ENCODE data around the gene PNPLA6.
A peak's percentile ranks its signal among the peaks of the same experiment; 100 is the strongest.
"Not testable (repeated sequence)": the region's sequence is repeated elsewhere in the genome, so short reads cannot be mapped to it uniquely, and the experiment has no call there.

Gene PNPLA6

DNA sequence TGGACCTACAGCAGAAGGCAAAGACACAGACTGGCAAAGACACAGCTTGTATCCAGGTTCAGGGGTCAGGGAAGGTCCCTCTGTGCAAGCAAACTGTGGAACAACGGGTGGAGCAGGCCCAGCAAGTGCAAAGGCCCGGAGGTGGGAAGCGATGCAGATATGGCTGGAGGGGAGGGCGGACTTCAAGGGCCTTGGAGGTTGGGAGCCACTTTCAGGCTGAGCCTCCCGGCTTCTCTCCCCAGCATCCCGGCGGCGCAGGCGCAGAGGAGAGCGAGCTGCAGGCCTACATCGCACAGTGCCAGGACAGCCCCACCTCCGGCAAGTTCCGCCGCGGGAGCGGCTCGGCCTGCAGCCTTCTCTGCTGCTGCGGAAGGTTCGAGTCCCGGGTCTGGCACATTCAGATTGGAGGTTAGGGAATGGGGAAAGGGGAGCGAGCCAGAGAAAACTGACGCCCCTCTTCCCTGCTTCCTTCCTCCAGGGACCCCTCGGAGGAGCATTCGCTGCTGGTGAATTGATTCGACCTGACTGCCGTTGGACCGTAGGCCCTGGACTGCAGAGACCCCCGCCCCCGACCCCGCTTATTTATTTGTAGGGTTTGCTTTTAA, 2.1 kb upstream of the PNPLA6 start:
- H3K9me3 ChIP-seq (ENCODE audit: control extremely low read depth in 1 of 5, control insufficient read depth in 4 of 5, insufficient read depth in 2 of 5, low read depth in 1 of 5, low read length in 4 of 5): no peaks in the 10 kb centered on the region
- peaks cover 0 to 24% (median 12%) of the 10 kb centered on the region in 4 experiments for H3K36me3 ChIP-seq (ENCODE audit: control insufficient read depth in 4 of 4, insufficient read depth in 4 of 4, low read length in 3 of 4)
- POLR2A ChIA-PET: no interaction called here
- H3K27me3 ChIP-seq (replicated peaks in 2 of 5; ENCODE audit: control insufficient read depth in 4 of 5, insufficient read depth in 5 of 5, low read length in 4 of 5): no peaks in the 10 kb centered on the region
- CTCF ChIA-PET: interaction anchor here (1.1 kb wide), 1 partner anchor 10 kb away, joined by 5 read pairs; no protein-coding TSS in a partner anchor
- H3K4me1 ChIP-seq (ENCODE audit: control extremely low read depth in 1 of 4, control insufficient read depth in 4 of 4, insufficient read depth in 4 of 4, low read length in 3 of 4): peaks cover 0 to 31% (median 25%) of the 10 kb centered on the region in 4 experiments
- no peak for DNase-seq
- peak overlapping the region in 1 of 2 experiments; percentile 61 for H3K27ac ChIP-seq (ENCODE audit: insufficient read depth in 1 of 2, low read depth in 1 of 2, low read length in 2 of 2, poor library complexity in 1 of 2, severe bottlenecking in 2 of 2)
- H3K4me3 ChIP-seq (ENCODE audit: control insufficient read depth in 1 of 7, extremely low read depth in 1 of 7, insufficient read depth in 4 of 7, low read depth in 2 of 7, low read length in 6 of 7): peak overlapping the region; percentile 23 to 98 (median 86)
- 60% methylated on average over 19 of the region's 30 CpGs for WGBS (ENCODE audit: insufficient coverage)

DNA sequence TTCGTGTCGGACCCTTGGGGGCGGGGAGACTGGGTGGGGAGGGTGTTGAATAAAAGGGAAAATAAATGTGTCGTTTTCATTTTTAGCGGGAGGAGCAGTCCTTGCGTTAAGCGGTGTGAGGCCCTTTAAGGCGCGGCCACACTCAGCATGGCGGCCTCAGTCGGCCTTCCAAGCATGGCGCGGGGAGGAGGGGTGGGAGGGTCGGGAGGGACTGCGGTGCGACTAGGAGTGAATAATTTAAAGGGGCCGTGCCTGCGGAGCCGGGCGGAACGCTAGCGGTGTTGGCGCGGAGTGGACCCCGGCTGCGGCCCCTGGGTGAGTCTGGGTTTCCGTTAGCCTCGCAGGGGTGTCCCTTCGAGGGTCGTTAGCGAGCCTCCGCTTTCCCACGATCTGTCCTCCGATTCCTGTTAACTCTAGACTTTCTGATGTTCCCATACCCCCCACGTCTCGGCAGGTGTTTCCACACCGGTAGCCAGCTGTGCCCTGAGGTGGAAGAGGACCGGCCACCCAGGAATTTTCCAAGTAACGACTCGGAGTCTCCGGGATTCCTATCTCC, 1.5 kb upstream of the PNPLA6 start:
- Histone ChIP-seq H3K36me3 (ENCODE audit: control insufficient read depth in 4 of 4, insufficient read depth in 4 of 4, low read length in 3 of 4) (peaks cover 0 to 26% (median 14%) of the 10 kb centered on the region in 4 experiments), H3K4me1 (ENCODE audit: control extremely low read depth in 1 of 4, control insufficient read depth in 4 of 4, insufficient read depth in 4 of 4, low read length in 3 of 4) (peaks cover 0 to 31% (median 25%) of the 10 kb centered on the region in 4 experiments), H3K27ac (ENCODE audit: insufficient read depth in 1 of 2, low read depth in 1 of 2, low read length in 2 of 2, poor library complexity in 1 of 2, severe bottlenecking in 2 of 2) (peak overlapping the region in 1 of 2 experiments; percentile 61), H3K4me3 (ENCODE audit: control insufficient read depth in 1 of 7, extremely low read depth in 1 of 7, insufficient read depth in 4 of 7, low read depth in 2 of 7, low read length in 6 of 7) (peak overlapping the region; percentile 85 to 98 (median 89)), H3K9me3 (ENCODE audit: control extremely low read depth in 1 of 5, control insufficient read depth in 4 of 5, insufficient read depth in 2 of 5, low read depth in 1 of 5, low read length in 4 of 5) (no peaks in the 10 kb centered on the region), H3K27me3 (replicated peaks in 2 of 5; ENCODE audit: control insufficient read depth in 4 of 5, insufficient read depth in 5 of 5, low read length in 4 of 5) (no peaks in the 10 kb centered on the region)
- 0% methylated on average over 32 of the region's 41 CpGs for WGBS (ENCODE audit: insufficient coverage)
- ChIA-PET POLR2A (no interaction called here), CTCF (interaction anchor here (1.1 kb wide), 1 partner anchor 13 kb away, joined by 3 read pairs; no protein-coding TSS in a partner anchor)
- peak; percentile 80 to 90 (median 90) for DNase-seq

DNA sequence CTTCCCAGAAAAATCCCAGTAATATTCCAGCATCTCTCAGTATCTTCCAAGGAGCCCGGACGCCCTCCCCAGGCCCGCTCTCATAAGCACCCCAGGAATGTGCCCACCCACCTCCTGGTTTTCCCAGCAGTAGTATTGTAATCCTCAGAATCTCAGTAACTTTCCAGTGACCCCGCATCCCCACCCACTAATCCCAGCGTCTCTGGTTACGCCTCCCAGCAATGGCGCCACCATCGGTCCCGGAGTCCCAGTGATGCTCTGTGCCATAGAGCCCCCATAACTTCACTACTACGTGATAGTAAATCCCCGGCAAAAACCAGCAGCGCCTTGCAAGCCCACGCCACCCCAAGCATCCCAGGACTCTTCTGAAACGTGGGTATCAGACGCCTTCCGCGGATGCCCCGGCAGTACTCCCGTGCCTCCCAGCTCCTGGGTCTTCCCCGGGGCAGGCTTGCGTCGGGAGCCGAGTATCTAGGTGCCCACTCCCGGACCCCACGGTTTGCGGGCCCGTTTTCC, 928 bp upstream of the PNPLA6 start:
- peaks cover 0 to 23% (median 13%) of the 10 kb centered on the region in 4 experiments for H3K36me3 ChIP-seq (ENCODE audit: control insufficient read depth in 4 of 4, insufficient read depth in 4 of 4, low read length in 3 of 4)
- ChIA-PET CTCF (interaction anchor here (0.9 to 1.1 kb wide), 2 partner anchors 9 to 13 kb away, joined by 3 read pairs; no protein-coding TSS in a partner anchor), POLR2A (no interaction called here)
- H3K9me3 ChIP-seq (ENCODE audit: control extremely low read depth in 1 of 5, control insufficient read depth in 4 of 5, insufficient read depth in 2 of 5, low read depth in 1 of 5, low read length in 4 of 5): no peaks in the 10 kb centered on the region
- peak overlapping the region; percentile 85 to 98 (median 89) for H3K4me3 ChIP-seq (ENCODE audit: control insufficient read depth in 1 of 7, extremely low read depth in 1 of 7, insufficient read depth in 4 of 7, low read depth in 2 of 7, low read length in 6 of 7)
- WGBS (ENCODE audit: insufficient coverage): 0% methylated on average over 16 of the region's 27 CpGs
- DNase-seq: peak; percentile 32 to 64 (median 58)
- peak overlapping the region in 1 of 2 experiments; percentile 80 for H3K27ac ChIP-seq (ENCODE audit: insufficient read depth in 1 of 2, low read depth in 1 of 2, low read length in 2 of 2, poor library complexity in 1 of 2, severe bottlenecking in 2 of 2)
- H3K4me1 ChIP-seq (ENCODE audit: control extremely low read depth in 1 of 4, control insufficient read depth in 4 of 4, insufficient read depth in 4 of 4, low read length in 3 of 4): peaks cover 0 to 31% (median 25%) of the 10 kb centered on the region in 4 experiments
- no peaks in the 10 kb centered on the region for H3K27me3 ChIP-seq (replicated peaks in 2 of 5; ENCODE audit: control insufficient read depth in 4 of 5, insufficient read depth in 5 of 5, low read length in 4 of 5)

DNA sequence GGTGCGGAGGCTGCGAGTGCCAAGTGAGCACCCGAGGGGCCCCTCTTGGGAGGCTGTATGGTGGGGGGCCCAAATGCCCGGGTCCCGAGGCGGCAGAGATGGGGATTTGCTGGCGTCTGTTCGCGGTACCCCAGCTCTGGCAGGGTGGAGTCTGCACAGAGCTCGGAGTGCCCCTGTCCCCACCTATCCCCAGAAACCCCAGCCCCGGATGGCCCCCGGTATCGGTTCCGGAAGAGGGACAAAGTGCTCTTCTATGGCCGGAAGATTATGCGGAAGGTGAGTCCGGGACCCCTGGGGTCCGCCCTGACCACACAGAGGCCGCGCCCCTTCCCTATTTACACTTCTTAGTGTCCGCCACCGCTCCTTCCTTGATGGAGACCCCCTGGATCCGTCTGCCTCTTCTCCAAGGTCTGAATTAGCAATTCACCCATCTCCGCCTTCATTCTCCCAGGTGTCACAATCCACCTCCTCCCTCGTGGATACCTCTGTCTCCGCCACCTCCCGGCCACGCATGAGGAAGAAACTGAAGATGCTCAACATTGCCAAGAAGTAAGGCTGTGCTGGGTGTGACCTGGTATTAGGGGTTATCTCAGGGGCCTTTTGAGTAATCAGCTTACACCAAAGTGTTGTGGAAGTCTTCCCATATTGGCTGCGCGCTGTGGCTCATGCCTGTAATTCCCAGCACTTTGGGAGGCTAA, 630 bp downstream of the PNPLA6 start:
- peaks cover 0 to 31% (median 25%) of the 10 kb centered on the region in 4 experiments for H3K4me1 ChIP-seq (ENCODE audit: control extremely low read depth in 1 of 4, control insufficient read depth in 4 of 4, insufficient read depth in 4 of 4, low read length in 3 of 4)
- CTCF ChIA-PET: no interaction called here
- DNase-seq: peak in 2 of 3 donors; percentile 35 to 42
- WGBS (ENCODE audit: insufficient coverage): 13% methylated on average over 28 of the region's 30 CpGs
- H3K27me3 ChIP-seq (replicated peaks in 2 of 5; ENCODE audit: control insufficient read depth in 4 of 5, insufficient read depth in 5 of 5, low read length in 4 of 5): no peaks in the 10 kb centered on the region
- H3K9me3 ChIP-seq (ENCODE audit: control extremely low read depth in 1 of 5, control insufficient read depth in 4 of 5, insufficient read depth in 2 of 5, low read depth in 1 of 5, low read length in 4 of 5): no peaks in the 10 kb centered on the region
- peak overlapping the region; percentile 85 to 98 (median 89) for H3K4me3 ChIP-seq (ENCODE audit: control insufficient read depth in 1 of 7, extremely low read depth in 1 of 7, insufficient read depth in 4 of 7, low read depth in 2 of 7, low read length in 6 of 7)
- POLR2A ChIA-PET: no interaction called here
- peak overlapping the region in 1 of 2 experiments; percentile 80 for H3K27ac ChIP-seq (ENCODE audit: insufficient read depth in 1 of 2, low read depth in 1 of 2, low read length in 2 of 2, poor library complexity in 1 of 2, severe bottlenecking in 2 of 2)
- H3K36me3 ChIP-seq (ENCODE audit: control insufficient read depth in 4 of 4, insufficient read depth in 4 of 4, low read length in 3 of 4): peaks cover 0 to 28% (median 21%) of the 10 kb centered on the region in 4 experiments

DNA sequence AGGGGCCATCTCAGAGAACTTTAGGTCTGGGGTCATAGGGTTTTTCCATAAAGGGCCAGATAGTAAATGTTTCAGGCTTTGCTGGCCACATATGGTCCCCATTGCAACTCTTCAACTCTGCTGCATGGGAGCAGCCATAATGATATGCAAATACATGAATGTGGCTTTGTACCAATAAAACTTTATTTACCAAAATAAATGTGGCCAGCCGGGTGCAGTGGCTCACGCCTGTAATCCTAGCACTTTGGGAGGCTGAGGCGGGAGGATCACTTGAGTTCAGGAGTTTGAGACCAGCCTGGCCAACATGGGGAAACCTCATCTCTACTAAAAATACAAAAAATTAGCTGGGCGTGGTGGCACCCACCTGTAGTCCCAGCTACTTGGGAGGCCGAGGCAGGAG, 3.5 kb downstream of the PNPLA6 start:
- CTCF ChIA-PET; H3K4me3 ChIP-seq (ENCODE audit: control insufficient read depth in 1 of 7, extremely low read depth in 1 of 7, insufficient read depth in 4 of 7, low read depth in 2 of 7, low read length in 6 of 7); H3K9me3 ChIP-seq (ENCODE audit: control extremely low read depth in 1 of 5, control insufficient read depth in 4 of 5, insufficient read depth in 2 of 5, low read depth in 1 of 5, low read length in 4 of 5); H3K27ac ChIP-seq (ENCODE audit: insufficient read depth in 1 of 2, low read depth in 1 of 2, low read length in 2 of 2, poor library complexity in 1 of 2, severe bottlenecking in 2 of 2); DNase-seq; POLR2A ChIA-PET; H3K27me3 ChIP-seq (replicated peaks in 2 of 5; ENCODE audit: control insufficient read depth in 4 of 5, insufficient read depth in 5 of 5, low read length in 4 of 5): not testable (repeated sequence)
- WGBS (ENCODE audit: insufficient coverage): 100% methylated on average over 5 of the region's 5 CpGs
- Histone ChIP-seq H3K36me3 (ENCODE audit: control insufficient read depth in 4 of 4, insufficient read depth in 4 of 4, low read length in 3 of 4) (peaks cover 0 to 50% (median 33%) of the 10 kb centered on the region in 4 experiments), H3K4me1 (ENCODE audit: control extremely low read depth in 1 of 4, control insufficient read depth in 4 of 4, insufficient read depth in 4 of 4, low read length in 3 of 4) (peaks cover 0 to 31% (median 23%) of the 10 kb centered on the region in 4 experiments)

DNA sequence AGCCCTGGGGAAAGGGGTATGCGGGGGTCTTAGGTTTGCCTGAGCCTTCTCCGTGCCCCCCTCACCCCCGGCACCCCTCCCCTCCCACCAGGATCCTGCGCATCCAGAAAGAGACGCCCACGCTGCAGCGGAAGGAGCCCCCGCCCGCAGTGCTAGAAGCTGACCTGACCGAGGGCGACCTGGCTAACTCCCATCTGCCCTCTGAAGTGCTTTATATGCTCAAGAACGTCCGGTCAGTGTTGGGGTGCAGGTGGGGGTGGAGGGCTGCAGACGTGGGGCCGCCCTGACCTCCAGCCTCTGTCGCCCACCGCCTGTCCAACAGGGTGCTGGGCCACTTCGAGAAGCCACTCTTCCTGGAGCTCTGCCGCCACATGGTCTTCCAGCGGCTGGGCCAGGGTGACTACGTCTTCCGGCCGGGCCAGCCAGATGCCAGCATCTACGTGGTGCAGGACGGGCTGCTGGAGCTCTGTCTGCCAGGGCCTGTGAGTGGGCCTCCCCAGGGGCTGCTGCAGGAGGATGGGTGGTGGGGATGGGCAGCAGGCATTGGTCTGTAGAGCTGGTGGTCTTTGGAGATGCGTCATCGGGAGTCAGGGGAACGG, 4.4 kb downstream of the PNPLA6 start:
- Histone ChIP-seq H3K36me3 (ENCODE audit: control insufficient read depth in 4 of 4, insufficient read depth in 4 of 4, low read length in 3 of 4) (peaks cover 0 to 50% (median 33%) of the 10 kb centered on the region in 4 experiments), H3K27me3 (replicated peaks in 2 of 5; ENCODE audit: control insufficient read depth in 4 of 5, insufficient read depth in 5 of 5, low read length in 4 of 5) (no peaks in the 10 kb centered on the region), H3K27ac (ENCODE audit: insufficient read depth in 1 of 2, low read depth in 1 of 2, low read length in 2 of 2, poor library complexity in 1 of 2, severe bottlenecking in 2 of 2) (no peak overlapping the region), H3K9me3 (ENCODE audit: control extremely low read depth in 1 of 5, control insufficient read depth in 4 of 5, insufficient read depth in 2 of 5, low read depth in 1 of 5, low read length in 4 of 5) (no peaks in the 10 kb centered on the region), H3K4me1 (ENCODE audit: control extremely low read depth in 1 of 4, control insufficient read depth in 4 of 4, insufficient read depth in 4 of 4, low read length in 3 of 4) (peaks cover 0 to 32% (median 23%) of the 10 kb centered on the region in 4 experiments), H3K4me3 (ENCODE audit: control insufficient read depth in 1 of 7, extremely low read depth in 1 of 7, insufficient read depth in 4 of 7, low read depth in 2 of 7, low read length in 6 of 7) (no peak overlapping the region)
- CTCF ChIA-PET: no interaction called here
- no peak for DNase-seq
- 98% methylated on average over 22 of the region's 28 CpGs for WGBS (ENCODE audit: insufficient coverage)
- POLR2A ChIA-PET: no interaction called here

Measured in common myeloid progenitor, CD34-positive (primary cell).